ENCODE data around the gene TPBGL. TPM values are rescaled to one million over a fixed set of nuclear protein-coding genes. Genes with fewer than 3 reads are reported as not detected.

Gene TPBGL
- total RNA-seq, 1 experiment from 2014 or later: not detected

DNA sequence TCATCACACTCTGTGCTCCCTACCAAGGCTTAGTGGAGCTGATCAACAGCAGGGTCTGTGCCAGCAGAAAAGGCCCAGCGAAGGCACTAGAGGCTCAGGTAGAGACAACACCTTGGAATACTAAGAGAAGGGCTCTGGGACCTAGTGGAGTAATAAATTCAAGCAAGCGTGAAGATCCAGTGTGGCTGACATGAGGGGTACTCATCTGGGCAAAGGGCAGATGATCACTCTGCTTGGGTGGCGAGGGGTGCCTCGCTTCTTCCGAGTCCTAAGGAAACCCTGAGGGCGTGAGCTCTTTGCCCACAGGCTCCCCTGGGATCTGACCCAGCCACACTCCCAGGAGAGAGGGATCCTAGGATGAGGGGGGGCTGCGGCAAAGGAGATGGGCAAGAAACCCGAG is 3.5 kb upstream of the TPBGL start:
- Histone ChIP-seq H3K79me2 (ENCODE audit: low read depth) (no peaks in the 10 kb centered on the region), H3F3A (ENCODE audit: insufficient read depth, low read depth) (no peaks in the 10 kb centered on the region), H3K4me3 (no peak overlapping the region), H3K9me3 (ENCODE audit: insufficient read depth, low read depth) (no peaks in the 10 kb centered on the region), H3K27me3 (ENCODE audit: insufficient read depth, low read depth) (peaks cover 37% of the 10 kb centered on the region; the same call in 1 of the 2 replicates), H3K36me3 (ENCODE audit: low read depth) (no peaks in the 10 kb centered on the region), H3K4me1 (replicated peaks; ENCODE audit: insufficient read depth) (no peaks in the 10 kb centered on the region), H2AFZ (no peak overlapping the region), H4K20me1 (ENCODE audit: insufficient read depth) (0 out of 2 replicates have a peak, but pooled peaks cover 8% of the 10 kb centered on the region), H3K4me2 (no peak overlapping the region), H3K9me2 (ENCODE audit: insufficient read depth) (no peaks in the 10 kb centered on the region), H3K27ac (no peak overlapping the region)
- POLR2A ChIA-PET (ENCODE audit: unreplicated experiment): interaction anchor here (0.6 kb wide), 1 partner anchor 31 kb away, joined by 5 read pairs; no protein-coding TSS in a partner anchor
- DNase-seq: no peak
- BruUV-seq (replicated peaks): no TSS peak
- TF ChIP-seq EZH2 (IDR thresholded peaks at IDR 0.05; ENCODE audit: low read depth): no peak
- TF ChIP-seq, protein P1, sequence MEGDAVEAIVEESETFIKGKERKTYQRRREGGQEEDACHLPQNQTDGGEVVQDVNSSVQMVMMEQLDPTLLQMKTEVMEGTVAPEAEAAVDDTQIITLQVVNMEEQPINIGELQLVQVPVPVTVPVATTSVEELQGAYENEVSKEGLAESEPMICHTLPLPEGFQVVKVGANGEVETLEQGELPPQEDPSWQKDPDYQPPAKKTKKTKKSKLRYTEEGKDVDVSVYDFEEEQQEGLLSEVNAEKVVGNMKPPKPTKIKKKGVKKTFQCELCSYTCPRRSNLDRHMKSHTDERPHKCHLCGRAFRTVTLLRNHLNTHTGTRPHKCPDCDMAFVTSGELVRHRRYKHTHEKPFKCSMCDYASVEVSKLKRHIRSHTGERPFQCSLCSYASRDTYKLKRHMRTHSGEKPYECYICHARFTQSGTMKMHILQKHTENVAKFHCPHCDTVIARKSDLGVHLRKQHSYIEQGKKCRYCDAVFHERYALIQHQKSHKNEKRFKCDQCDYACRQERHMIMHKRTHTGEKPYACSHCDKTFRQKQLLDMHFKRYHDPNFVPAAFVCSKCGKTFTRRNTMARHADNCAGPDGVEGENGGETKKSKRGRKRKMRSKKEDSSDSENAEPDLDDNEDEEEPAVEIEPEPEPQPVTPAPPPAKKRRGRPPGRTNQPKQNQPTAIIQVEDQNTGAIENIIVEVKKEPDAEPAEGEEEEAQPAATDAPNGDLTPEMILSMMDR (conservative IDR thresholded peaks at IDR 0.05): no peak
- CTCF ChIA-PET: no interaction called here
- intact Hi-C loops (cut with micrococcal nuclease; ENCODE audit: unreplicated experiment): no loop called here

DNA sequence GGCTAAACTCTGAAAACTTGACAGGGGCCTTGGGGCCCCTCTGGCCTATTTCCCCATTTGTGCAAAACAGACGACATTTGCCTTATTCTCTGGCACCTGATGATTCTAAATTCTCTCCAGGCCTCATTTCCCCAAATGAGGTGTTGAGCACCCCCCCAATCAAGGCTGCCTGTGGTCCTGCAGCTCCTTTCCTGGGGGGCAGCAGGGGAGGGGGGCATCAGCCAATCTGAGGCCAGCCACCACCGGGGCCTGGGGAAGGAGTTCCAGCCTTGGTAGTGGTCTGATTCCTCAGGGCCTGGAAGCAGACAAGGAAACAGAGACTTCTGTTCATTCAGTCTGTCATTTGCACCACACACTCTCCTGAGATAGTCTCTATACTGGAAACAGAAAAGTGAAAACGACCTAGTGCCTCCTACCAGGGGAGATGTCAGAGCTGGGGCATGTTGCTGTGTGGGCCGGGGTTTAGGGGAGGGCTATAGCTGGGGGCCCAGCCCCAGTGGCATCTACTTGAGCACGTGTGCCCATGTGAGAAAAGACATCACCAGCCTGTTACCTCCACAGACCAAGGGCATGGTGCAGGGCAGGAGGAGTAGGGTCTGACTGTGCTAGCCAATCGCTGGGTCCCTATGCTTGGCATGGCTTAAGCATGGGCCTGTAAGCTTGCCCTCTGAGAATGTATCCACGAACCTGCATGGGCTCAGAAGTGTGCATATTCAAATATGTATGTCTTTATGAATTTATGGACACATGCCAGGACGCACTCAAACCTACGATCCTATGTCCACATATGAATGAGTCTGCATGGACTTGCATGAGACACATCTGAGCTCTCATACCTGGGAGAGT is 1.8 kb upstream of the TPBGL start:
- Histone ChIP-seq H3K4me2 (no peak overlapping the region), H3K27ac (no peak overlapping the region), H3K4me3 (no peak overlapping the region), H3K9me3 (ENCODE audit: insufficient read depth, low read depth) (no peaks in the 10 kb centered on the region), H3K9me2 (ENCODE audit: insufficient read depth) (no peaks in the 10 kb centered on the region), H3K27me3 (ENCODE audit: insufficient read depth, low read depth) (peaks cover 47% of the 10 kb centered on the region), H4K20me1 (ENCODE audit: insufficient read depth) (no peaks in the 10 kb centered on the region), H2AFZ (no peak overlapping the region), H3K36me3 (ENCODE audit: low read depth) (no peaks in the 10 kb centered on the region), H3K4me1 (replicated peaks; ENCODE audit: insufficient read depth) (no peaks in the 10 kb centered on the region), H3K79me2 (ENCODE audit: low read depth) (no peaks in the 10 kb centered on the region), H3F3A (ENCODE audit: insufficient read depth, low read depth) (no peaks in the 10 kb centered on the region)
- no TSS peak for BruUV-seq (replicated peaks)
- no peak for TF ChIP-seq EZH2 (IDR thresholded peaks at IDR 0.05; ENCODE audit: low read depth)
- TF ChIP-seq, protein P1 (conservative IDR thresholded peaks at IDR 0.05): no peak
- ChIA-PET POLR2A (ENCODE audit: unreplicated experiment) (no interaction called here), CTCF (interaction anchor here (0.6 to 0.8 kb wide), 3 partner anchors 10 to 34 kb away, joined by 3 to 6 read pairs (median 5); no protein-coding TSS in a partner anchor)
- intact Hi-C loops (cut with micrococcal nuclease; ENCODE audit: unreplicated experiment): no loop called here
- no peak for DNase-seq

DNA sequence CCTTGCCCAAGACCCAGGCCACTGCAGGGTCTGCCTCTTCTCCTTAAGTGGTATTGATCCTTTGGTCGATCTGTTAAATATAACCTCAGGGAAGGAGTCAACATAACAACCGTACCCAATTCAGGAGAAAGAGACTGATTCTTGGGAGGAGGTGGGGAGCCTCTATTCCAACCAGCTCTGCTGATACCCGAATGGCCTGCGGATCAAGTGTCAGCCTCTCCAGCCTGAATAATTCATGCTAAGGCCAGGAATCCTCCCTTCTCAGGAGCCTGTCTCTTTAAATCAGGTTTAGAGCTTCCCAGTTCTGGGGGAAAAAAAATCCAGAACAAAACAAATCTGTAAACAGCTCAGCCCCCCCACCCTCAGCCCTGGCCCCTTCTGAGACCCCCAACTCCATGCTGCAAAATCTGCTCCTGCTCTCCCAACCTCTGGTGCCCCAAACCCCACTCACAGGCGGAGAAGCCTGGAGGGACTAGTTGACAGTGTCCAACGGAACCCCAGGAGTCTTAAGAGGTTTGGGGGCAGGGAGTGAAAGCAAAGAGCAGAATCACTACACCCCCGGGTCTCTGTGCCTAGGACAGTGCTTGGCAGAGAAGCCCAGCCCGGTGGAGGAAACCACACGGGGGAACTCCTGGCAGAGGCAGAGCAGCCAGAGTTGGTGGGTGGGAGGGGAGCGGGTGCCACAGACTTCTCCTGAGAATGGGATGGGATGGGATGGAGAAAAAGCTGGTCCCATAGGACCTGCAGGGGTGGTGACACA is 863 bp upstream of the TPBGL start:
- H3K9me2 ChIP-seq (ENCODE audit: insufficient read depth): no peaks in the 10 kb centered on the region
- no peaks in the 10 kb centered on the region for H3K4me1 ChIP-seq (replicated peaks; ENCODE audit: insufficient read depth)
- ChIA-PET POLR2A (ENCODE audit: unreplicated experiment) (no interaction called here), CTCF (interaction anchor here (0.8 to 0.9 kb wide), 2 partner anchors 9 to 217 kb away, joined by 3 read pairs; no protein-coding TSS in a partner anchor)
- intact Hi-C loops (cut with micrococcal nuclease; ENCODE audit: unreplicated experiment): loop anchor here (2.0 kb wide), 1 partner anchor 217 kb away; no protein-coding TSS in a partner anchor
- H3K36me3 ChIP-seq (ENCODE audit: low read depth): no peaks in the 10 kb centered on the region
- H3K27ac ChIP-seq: no peak overlapping the region
- no peak overlapping the region for H3K4me3 ChIP-seq
- TF ChIP-seq EZH2 (IDR thresholded peaks at IDR 0.05; ENCODE audit: low read depth): no peak
- TF ChIP-seq, protein P1 (conservative IDR thresholded peaks at IDR 0.05): no peak
- BruUV-seq (replicated peaks): no TSS peak
- no peaks in the 10 kb centered on the region for H3K79me2 ChIP-seq (ENCODE audit: low read depth)
- no peaks in the 10 kb centered on the region for H4K20me1 ChIP-seq (ENCODE audit: insufficient read depth)
- H3K27me3 ChIP-seq (ENCODE audit: insufficient read depth, low read depth): peaks cover 56% of the 10 kb centered on the region
- no peaks in the 10 kb centered on the region for H3F3A ChIP-seq (ENCODE audit: insufficient read depth, low read depth)
- no peaks in the 10 kb centered on the region for H3K9me3 ChIP-seq (ENCODE audit: insufficient read depth, low read depth)
- H2AFZ ChIP-seq: no peak overlapping the region
- H3K4me2 ChIP-seq: no peak overlapping the region
- DNase-seq: no peak

All from PC-9 (cell line).